Stimulated activated CD8-positive, alpha-beta memory T cell treated with anti-CD3 and anti-CD28 coated beads, Interleukin-7, amount 100 ng/mL, for 48 hours (primary cell): ENCODE measurements around the gene SLFN12L.
"Not testable (repeated sequence)": the region's sequence is repeated elsewhere in the genome, so short reads cannot be mapped to it uniquely, and the experiment has no call there.

ENCODE experiments used
- DNase-seq, 2 donors: peaks; one replicate each; pipeline ENCODE4 v3.0.0-alpha.2; 2020; ENCODE audit warnings: low read depth in 1 of 2; ENCODE audit errors: extremely low read depth in 1 of 2

SLFN12L gene

DNA sequence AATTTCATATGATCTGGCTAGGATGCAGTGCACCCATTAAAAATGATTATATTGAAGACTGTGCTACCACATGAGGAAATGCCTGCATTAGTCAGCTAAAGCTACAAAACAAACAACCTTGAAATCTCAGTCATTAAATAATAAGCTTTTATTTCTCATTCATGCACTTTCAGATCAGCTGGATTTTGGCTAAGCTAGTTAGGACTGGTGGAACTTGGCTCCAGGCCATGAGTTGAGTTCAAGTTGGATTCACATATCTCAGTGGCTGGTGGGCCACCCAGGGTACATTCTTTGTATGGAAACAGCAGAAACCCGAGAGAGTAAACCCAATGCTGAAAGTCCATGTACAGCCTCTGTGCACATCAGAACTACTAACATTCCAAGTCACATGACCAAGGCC, 6.4 kb upstream of the SLFN12L start:
- DNase-seq, result no peak

DNA sequence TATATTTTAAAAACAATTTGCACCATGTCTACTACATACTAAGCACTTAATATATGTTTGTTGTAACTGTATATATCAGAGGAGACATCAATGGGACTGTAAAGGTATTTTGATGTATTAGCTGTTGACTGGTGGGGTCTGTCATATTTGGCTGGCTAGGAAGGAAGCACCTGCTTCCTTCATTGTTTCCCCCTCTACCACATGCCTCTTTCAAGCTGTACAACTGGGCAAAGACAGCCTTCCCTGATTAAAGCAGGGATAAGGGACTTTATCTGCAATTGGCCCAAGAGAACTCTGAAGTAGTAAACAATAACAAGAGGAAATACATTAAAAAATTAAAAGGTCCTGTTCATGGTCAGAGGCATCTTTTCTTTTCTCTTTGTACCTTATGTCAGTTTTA, 5.5 kb upstream of the SLFN12L start:
- DNase-seq, result no peak

DNA sequence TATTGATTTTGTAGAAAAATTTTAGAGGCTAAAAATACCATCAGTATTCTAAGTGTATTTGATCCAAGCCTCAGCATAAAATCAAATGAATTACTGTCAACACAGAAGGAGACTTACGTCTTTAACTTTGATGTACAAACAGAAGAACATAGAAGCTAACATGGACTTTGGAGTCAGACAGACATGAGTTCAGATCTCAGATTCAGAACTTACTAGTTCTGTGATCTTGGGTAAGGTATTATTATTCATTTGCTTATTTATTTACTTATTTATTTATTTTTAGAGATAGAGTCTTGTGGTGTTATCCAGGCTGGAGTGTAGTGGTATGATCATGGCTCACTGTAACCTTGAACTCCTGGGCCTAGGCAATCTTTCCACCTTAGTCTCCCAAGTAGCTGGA, 4.0 kb upstream of the SLFN12L start:
- DNase-seq, result no peak

GRCh38 chr17:35540589-35541404, 3.3 kb upstream of the SLFN12L start:
- DNase-seq, result no peak

GRCh38 chr17:35539659-35540026, 2.2 kb upstream of the SLFN12L start:
- DNase-seq, result no peak

DNA sequence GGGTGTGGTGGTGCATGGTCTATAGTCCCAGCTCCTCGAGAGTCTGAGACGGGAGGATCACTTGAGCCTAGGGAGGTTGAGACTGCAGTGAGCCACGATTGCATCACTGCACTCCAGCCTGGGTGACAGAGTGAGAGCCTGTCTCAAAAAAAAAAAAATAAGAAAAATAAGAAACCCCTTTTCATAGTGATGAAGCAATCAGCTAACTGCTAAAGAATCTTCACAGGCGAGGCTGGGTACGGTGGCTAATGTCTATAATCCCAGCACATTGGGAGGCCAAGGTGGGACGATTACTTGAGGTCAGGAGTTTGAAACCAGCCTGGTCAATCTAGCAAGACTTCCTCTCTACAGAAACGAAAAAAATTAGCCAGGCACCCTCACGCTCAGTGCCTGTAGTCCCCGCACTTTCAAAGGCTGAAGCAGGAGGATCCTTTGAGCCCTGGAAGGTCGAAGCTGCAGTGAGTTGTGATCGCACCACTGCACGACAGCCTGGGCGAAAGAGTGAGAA, 760 bp downstream of the SLFN12L start:
- no peak for DNase-seq

DNA sequence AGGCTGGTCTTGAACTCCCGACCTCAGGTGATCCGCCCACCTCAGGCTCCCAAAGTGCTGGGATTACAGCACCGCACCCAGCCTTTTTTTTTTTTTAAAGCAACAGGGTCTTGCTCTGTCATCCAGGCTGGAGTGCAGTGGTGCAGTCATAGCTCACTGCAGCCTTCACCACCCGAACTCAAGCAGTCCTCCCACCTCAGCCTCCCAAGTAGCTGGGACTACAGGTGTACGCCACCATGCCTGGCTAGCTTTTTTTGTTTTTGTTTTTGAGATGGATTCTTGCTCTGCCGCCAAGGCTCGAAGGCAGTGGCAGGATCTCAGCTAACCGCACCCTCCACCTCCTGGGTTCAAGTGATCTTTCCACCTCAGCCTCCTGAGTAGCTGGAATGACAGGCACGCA, 2.1 kb downstream of the SLFN12L start:
- DNase-seq, result not testable (repeated sequence)

DNA sequence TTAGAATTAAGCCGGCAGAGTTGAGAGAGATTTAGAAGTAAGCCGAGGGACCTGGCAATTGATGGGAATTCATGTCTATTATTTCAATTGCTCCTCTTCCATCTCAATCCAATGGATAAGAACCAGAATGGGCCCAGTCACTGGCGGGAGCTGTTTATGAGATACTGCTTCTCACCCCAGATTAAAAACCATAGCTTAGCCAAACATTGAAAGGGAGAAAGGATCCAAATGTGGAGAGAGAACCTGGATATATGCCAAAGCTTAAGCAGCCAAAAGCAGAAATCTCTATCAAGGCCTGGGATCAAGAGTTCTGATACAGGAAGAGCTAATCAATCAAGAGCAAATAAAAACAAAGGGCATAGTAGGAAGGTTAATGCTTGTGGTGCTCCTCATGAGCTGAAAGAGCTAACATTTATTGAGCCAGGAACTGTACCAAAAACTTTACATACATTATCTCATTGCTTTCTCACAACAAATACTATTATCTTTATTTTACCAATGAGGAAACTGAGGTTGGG, 2.8 kb downstream of the SLFN12L start:
- DNase-seq, result no peak

GRCh38 chr17:35531160-35531559, 6.3 kb downstream of the SLFN12L start:
- no peak for DNase-seq

DNA sequence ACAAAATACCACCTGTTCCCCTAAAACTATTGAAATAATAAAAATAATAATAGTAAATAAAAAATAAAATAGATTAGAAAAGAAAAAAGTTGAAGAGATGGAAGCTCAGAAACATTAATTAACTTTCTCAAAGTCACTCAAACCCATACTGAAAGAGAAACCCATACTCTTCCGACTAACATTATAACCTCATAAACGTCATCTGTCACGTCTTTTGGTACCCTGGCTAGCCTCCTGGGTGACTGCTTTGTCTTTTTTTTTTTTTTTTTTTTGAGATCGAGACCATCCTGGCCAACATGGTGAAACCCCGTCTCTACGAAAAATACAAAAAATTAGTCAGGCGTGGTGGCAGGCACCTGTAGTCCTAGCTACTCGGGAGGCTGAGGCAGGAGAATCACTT, 7.6 kb downstream of the SLFN12L start:
- DNase-seq, result no peak

GRCh38 chr17:35529326-35529725, 8.2 kb downstream of the SLFN12L start:
- not testable (repeated sequence) for DNase-seq

DNA sequence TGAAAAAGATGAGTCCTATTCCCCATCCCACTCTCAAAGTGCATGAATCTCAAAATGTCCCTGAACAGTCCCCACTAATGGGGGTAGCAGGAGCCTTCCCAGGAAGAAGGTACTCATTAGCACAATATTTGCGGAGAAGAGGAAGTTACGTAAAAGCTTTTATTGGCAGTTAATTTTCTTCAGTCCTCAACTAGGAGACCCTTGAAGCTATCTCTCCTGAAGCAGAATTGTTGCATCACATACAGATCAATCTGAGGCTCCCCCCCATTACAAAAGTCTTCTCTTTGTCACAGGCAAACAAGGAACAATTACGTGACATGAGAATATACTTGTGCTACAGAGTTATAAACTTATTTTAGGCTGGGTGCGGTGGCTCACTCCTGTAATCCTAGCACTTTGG, 14.2 kb downstream of the SLFN12L start:
- no peak for DNase-seq

DNA sequence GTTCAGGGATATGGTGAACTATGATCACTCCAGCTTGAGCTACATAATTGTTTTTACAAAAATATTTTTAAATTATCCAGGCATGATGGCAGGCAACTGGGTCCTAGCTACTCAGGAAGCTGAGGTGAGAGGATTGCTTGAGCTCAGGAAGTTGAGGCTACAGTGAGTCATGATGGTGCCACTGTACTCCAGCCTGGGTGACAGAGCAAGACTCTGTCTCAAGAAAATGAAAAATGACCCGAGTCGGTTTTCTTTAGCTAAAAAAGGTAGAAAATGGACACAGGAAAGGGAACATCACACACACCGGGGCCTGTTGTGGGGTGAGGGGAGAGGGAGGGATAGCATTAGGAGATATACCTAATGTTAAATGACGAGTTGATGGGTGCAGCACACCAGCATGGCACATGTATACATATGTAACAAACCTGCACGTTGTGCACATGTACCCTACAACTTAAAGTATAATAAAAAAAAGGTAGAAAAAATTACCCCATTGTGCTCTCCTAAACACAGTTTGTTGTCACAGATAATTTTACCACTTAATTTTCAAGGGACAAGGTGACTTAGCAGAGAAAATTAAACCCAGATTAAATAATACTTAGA, 15.7 kb downstream of the SLFN12L start:
- DNase-seq, result not testable (repeated sequence)

DNA sequence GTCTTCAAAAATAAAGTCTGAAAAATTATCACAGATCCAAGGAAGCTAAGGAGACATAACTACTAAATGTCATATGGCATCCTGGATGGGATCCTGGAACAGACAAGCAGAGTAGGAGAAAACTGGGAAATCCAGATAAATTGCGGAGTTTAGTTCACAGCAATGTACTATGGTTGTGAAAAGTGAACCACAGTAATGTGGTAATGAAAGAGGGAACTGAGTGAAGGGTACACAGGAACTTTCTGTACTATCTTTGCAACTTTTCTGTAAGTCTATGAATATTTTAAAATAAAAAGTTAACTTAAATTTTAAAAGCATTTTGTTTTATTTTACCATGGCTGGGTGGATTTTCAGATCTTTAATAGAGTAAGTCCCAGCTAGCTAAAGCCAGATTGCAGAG, 16.3 kb downstream of the SLFN12L start:
- DNase-seq, result no peak

DNA sequence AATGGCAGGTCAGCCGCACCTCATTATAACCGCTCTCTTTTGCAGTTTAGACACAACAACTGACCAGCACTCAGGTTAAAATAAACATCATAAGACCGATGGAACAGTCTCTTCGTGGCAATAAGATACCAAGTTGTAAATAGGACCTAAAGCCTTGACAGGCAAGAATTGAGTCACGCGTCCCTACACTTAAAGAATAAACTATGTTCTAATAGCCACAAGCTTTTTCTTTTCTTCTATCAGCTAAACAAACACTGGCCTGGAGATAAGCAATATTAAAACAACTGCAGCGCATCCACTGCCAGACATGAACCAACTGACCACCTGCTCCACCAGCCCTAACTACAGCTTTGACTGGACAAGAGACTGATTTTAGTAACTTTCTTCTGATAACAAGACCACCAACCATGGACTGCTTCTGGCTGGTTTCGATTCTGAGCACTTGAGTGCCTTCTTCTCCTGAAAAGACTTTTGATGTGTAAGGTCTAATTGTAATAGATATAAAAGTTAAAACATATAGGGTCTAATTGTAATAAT, 17.5 kb downstream of the SLFN12L start:
- DNase-seq, result no peak

DNA sequence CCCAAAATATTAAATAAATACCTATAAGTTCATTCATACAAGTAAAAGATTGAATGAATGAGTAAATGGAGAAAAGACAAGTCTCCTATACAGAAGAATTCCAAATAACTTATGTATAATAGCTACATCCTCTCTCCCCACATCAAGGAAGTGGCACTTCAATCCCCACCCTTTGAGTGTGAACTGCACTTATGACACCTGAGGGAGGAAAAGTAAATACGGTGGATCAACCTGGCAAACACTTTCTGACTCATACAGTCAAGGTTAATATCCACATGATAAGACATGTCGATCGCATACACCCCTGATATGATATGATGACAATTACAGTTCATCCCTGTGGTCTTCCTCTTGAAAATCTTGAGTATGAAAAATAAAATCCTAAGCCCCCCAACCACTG, 18.0 kb downstream of the SLFN12L start:
- DNase-seq, result no peak

DNA sequence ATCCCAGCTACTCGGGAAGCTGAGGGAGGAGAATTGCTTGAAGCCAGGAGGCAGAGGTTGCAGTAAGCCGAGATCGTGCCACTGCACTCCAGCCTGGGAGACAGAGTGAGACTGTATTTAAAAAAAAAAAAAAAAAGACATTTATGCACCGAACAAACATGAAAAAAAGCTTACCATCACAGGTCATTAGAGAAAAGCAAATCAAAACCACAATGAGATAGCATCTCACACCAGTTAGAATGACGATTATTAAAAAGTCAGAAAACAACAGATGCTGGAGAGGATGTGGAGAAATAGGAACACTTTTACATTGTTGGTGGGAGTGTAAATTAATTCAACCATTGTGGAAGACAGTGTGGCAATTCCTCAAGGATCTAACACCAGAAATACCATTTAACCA, 19.0 kb downstream of the SLFN12L start:
- not testable (repeated sequence) for DNase-seq

- DNase-seq, result no peak
Measured at GRCh38 chr17:35515027-35515426, 22.5 kb downstream of the SLFN12L start.

GRCh38 chr17:35514564-35514963, 22.9 kb downstream of the SLFN12L start:
- no peak for DNase-seq

DNA sequence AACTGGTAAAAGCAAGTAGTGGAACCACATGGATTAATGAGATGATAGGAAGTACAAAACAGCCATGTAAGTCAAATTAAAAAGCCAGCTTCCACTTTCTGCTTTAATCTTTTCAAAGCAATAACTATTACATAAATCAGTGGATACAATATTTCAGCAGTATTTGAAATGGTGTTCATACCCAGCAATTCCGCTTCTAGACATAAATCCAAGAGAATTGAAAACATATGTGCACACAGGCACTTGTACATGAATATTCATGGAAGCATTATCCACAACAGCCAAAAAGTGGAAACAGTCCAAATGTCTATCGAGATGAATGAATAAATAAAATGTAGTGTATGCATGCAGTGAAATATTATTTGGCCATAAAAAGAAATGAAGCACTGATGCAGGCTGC, 27.4 kb downstream of the SLFN12L start:
- DNase-seq, result no peak

DNA sequence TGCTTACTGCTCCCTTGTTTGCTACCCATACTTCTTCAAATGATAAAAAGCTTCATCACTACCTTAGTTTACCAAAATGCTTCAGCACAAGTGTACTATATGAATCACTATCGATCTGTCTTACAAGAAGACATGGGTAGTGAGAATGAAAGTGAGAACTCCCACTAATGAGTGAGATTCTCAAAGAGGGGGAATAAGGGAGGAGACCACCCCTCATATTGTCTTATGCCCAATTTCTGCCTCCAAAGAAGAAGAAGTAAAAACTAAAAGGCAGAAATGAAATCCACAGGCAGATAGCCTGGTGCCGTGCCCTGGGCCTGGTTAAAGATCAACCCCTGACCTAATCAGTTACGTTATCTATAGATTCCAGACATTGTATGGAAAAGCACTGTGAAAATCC, 29.8 kb downstream of the SLFN12L start:
- not testable (repeated sequence) for DNase-seq

DNA sequence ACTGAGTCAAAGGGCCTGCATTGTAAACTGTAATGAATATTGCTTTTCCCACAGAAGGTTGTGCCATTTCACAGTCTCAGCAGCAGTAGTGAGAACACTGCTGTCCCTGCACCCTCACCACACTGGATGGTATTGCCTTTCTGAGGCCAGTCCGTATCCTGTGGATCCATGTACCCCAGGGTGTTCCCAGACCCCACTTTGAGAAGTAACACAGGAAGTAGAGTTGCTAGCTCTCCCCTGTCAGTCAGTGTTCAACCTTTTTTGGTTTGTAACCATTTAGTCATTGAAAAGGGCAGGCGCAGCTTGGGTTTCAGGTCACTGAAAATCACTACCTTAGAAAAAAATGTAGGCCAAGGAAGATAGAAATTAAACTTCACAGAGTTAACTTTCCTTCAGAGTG, 37.9 kb downstream of the SLFN12L start:
- no peak for DNase-seq
